ENCODE data around the gene SEC31B.

The SEC31B gene, protein sequence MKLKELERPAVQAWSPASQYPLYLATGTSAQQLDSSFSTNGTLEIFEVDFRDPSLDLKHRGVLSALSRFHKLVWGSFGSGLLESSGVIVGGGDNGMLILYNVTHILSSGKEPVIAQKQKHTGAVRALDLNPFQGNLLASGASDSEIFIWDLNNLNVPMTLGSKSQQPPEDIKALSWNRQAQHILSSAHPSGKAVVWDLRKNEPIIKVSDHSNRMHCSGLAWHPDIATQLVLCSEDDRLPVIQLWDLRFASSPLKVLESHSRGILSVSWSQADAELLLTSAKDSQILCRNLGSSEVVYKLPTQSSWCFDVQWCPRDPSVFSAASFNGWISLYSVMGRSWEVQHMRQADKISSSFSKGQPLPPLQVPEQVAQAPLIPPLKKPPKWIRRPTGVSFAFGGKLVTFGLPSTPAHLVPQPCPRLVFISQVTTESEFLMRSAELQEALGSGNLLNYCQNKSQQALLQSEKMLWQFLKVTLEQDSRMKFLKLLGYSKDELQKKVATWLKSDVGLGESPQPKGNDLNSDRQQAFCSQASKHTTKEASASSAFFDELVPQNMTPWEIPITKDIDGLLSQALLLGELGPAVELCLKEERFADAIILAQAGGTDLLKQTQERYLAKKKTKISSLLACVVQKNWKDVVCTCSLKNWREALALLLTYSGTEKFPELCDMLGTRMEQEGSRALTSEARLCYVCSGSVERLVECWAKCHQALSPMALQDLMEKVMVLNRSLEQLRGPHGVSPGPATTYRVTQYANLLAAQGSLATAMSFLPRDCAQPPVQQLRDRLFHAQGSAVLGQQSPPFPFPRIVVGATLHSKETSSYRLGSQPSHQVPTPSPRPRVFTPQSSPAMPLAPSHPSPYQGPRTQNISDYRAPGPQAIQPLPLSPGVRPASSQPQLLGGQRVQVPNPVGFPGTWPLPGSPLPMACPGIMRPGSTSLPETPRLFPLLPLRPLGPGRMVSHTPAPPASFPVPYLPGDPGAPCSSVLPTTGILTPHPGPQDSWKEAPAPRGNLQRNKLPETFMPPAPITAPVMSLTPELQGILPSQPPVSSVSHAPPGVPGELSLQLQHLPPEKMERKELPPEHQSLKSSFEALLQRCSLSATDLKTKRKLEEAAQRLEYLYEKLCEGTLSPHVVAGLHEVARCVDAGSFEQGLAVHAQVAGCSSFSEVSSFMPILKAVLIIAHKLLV

DNA sequence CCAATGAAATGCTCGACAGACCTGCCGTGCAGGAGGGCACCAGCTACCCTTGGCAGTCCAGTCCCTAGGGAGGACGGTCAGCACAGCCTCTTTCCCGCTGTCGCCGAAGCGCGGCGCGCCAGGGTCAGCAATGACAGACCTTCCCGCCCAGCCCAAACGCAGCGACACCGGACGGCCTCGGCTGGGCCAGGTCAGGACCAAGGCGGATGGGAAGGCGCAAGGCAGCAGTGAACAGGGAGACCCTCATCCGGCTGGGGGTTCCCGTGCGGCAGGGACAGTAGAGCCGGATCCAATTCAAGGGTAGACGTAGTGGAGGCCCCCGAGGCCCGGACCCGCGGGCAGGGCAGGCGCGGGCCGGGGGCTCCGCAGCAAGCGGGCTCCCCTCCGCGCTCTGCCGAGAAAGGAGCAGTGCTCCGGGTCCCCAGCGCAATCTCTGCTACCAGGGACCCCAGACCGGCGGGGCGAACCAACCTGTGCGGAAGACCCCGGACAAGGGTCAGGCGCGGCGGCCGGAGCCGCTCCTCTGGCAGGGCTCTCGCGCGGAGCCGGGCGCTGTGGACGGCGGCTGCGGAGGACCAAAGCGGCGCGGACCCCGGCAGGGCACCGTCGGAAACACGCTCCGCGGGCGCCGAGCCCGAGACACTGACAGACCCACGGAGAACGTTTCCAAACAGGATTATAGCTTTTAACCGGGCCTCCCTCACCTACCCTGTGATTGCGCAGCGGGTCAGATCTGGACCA, at the start of gene SEC31B:
SEC31B (minus strand) TSS at position 551 of the 741 bp plus-strand sequence. CDS start 2,909 bp downstream, outside the sequence.
- ATAC-seq (peak; percentile 6), DNase-seq (no peak)

DNA sequence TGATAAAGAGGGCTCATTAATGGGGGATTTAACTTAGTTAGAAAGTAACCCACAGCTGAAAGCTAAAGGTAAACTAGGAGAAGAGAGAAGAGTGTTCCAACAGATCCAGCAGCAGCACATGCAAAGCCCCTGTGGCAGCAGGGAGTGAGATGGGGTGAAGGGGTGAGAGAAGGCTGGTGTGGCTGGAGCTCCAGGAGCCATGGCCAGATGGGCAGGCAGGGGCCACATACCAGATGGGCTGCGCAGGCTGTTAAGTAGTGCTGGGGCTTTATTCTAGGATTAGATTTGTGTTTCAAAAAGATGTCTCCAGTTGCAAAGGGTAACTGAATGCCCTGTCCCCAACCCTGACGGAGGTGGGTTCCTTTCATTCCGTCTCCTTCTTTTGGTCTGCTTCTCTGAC, 49.3 kb upstream of the SEC31B start:
- DNase-seq = no peak
- no peak for ATAC-seq

DNA sequence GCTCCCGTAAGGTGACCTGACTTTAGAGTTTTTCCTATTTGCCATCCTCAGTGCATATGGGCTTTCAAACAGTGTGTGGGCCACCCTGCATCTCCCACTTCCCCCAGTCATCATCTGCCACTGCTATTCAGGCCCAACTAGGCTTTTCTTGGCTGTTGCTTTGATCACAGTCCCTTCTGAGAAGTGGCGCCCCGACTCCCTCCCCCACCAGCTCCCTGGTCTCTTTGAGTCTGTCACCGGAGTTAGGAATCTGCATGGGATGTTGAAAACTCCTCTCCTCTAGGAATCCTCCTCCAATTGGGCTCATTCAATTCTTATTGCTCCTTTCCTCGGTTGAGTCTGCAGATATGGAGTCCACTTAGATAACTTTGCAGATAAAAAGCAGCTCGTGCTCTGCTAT, 48.2 kb upstream of the SEC31B start:
- ATAC-seq = no peak
- DNase-seq = no peak

DNA sequence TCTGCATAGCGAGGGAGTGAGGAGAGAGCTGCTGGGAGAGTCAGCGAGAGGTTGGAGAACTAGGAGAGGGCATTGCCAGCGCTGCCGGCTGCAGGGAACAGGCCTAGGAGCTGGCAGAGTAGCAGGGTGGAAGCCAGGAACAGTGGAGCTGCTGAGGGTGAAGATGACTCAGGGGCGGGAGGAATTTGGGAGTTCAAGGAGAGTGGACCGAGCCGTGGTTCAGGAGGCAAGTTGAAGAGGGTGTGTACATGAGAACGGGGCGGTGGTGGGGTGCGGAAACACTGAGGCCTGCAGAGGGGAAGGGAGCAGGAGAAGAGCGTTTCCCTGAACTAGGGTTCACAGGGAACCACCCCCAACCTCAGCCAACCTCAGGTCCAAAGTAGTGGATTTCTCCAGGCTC, 47.6 kb upstream of the SEC31B start:
- ATAC-seq = no peak
- DNase-seq = no peak

DNA sequence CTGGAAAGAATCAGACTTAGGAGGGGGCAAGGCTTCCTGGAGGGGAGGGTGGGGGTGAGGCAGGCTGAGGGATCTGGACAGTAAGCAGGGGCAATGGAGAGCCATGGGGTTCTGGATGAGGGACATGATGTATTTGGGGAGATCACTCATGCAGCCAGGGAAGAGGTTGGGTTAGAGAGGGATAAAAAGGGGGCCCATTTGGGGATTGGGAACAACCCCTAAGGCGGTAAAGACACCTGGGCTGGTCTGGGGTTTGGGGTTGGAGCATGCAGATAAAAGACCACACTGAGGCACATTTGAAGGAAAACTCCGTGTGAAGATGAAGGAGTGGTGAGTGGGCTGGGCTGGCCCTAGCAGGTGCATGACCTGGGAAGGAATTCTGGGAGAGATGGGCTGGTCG, 46.9 kb upstream of the SEC31B start:
- DNase-seq (no peak), ATAC-seq (no peak)

DNA sequence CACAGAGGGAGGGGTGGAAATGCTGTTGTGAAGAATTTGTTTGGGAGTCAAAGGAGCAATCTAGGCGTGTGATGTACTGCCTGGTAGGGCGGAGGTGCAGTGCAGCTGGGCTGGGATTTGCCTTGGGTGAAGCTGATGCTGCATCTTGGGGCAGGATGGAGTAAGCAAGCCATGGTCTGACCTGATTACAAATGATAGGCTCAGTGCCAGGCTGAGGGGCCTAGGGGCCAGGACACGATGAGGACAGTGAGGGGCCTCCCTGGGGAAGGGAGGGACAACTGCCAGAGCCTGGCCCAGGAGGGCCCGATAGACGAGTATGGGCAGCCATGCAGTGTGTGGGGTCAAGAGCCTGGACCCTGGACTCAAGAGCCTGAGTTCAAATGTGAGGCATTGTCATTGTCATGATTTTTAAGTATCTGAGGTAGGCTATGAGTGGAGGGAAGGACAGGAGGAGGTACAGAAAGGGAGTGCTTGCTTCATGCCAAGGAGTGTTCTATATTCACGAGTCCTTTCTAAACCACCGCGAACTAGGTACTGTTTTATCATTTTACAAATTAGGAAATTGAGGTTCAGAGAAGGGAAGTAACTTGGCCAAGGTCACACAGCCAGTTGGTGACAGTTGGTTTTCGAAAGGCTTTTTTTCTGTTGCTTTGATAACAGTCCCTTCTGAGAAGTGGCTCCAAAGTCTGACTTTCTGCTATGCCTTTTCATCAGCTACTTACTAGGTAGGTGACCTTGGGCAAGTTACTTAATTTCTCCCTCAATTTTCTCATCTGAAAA, 45.7 kb upstream of the SEC31B start:
- no peak for ATAC-seq
- no peak for DNase-seq

DNA sequence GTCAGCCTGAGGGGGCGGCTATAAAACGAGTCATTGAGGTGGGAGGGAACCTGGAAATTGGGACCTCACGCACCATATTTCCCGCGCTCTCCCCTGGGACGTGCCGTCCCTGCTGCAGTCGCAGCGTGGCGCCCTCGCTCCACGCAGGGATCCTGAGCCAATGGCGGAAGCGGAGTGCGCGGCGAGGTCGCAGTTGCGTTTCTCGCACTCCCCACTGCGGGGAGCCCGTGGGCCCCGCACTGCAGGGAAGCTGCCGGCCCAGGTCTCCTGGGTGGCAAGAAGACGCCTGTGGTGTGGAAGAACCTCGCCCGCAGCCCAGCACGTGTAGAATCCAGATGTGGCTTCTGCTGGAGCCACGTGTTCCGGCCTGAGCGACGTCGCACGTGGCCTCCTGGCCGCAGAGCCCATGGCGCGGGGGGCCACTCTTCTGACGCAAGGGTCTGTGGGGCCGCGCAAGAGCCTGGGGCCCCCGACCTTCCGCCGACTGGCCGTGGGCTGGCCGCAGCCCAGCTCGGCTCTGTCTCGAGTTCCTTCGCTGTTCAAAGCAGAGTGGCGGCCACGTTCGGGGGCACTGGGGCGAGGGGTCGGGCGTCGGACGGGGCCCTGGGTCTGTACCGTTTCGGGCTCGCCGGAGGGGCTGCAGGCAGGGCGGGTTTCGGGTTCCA, 42.5 kb upstream of the SEC31B start:
- ATAC-seq (peak; percentile 92), DNase-seq (peak; percentile 80)

DNA sequence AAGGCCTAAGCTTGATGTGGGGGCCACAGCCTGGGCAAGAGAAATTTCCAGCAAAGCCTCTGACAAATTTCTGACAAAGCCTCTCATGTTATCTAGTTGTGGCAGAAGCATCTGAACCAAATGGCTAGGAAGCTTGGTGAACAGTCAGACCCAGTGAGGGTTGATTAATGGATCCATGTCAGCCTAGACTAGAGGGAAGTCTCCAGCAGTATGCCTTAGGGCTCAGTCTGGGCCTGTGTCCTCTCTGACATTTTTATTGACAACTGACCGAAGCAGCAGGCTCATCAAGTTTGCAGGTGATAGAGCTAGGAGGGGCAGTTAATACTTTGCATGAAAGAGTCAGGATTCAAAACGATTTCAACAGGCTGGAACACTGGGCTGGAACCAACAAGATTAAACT, 41.3 kb upstream of the SEC31B start:
- no peak for ATAC-seq
- DNase-seq = no peak

DNA sequence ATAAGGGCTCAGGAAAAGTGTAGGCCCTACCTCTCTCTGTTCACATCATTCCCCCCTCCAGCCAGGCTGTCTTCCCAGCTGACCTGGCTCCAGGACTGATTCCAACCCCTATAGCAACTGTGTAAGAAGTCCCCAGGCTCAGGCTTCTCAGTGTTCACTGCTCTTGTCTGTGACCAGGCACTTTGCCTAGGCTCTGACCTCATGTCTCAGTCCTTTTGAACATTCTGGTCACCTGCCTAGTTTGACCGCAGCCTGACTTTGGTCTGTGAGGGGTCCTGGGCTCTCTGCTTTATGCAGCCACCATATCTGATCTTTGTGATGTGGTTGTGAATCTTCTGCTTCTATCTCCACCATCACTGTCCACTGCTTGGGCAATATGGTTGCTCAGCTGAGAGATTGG, 40.6 kb upstream of the SEC31B start:
- DNase-seq (no peak), ATAC-seq (no peak)

DNA sequence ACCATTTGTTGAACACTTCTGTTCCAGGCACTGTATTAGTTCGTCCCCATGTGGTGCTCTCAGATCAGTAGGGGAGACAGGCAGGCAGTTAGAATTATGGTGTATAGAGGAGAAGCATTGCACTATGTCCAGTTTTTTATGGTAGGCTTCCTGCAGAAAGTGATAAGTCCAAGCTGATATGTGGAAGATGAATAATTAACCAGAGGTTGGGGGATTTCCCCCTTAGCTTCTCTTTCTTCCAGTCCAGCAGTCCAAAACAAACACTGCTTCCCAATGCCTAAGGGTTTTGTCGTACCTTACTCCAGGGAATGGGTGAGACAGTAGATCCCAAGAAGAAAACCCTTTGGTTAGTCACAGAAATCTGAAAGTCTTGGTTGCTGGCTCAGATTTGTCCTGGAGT, 35.2 kb upstream of the SEC31B start:
- ATAC-seq = no peak

DNA sequence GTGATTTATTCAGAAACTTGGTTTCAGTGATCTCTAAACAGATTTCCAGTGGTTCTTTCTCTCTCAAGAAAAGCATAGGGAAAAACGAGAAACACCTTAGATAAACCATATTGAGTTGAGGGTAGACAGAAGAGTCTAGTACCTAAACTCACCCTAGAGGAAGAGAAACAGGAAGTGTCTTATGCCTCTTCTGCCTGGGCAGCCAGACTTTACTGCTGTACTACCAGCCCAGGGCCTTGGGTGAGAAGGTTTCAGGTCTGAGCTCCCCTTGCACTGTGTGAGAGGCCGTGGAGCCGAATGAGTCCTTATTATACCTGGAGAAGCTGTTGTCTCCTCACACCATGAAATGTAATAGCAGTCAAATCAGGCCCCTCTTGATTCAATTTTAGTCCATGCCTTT, 34.3 kb upstream of the SEC31B start:
- no peak for DNase-seq
- ATAC-seq = no peak

More for the DNA sequence above, 35.2 kb upstream of the SEC31B start:
- no peak for DNase-seq

DNA sequence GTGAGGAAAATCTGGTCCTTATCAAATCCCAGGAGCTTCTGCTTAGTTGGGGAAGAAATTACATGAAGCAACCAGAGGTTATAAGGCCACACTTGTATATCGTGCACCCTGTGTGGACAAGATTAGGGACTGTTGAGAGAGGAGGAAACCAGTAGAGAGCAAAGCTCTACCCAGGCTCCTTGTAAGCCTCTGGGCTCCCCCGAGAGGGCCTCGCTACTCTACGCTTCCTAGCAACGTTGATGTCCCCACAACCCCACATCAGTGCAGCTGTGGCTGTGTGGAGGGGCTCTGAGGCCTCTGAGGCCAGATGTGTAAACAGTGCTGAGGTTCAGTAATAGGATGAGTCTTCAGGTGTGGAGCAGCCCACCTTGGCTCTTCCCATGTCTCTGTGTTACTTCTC, 32.1 kb upstream of the SEC31B start:
- no peak for ATAC-seq

DNA sequence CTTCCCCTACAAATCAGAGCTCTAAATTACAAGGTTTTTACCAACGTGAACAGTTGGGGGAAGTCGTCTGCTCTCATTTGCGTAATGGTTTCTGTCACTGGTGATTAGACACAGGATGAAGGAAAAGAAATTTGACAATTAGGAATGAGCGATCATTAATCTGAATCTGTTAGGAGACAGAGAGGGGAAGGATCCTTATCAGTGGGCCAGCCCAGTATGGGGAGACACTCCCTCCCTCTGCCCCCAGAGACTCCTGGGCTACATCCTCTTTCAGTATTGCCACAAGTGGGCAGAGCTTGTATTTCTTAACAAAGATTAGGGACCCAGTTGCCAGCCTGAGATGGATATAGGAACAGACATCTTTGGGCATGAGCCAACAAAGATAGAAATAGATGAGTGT, 31.5 kb upstream of the SEC31B start:
- DNase-seq (no peak), ATAC-seq (no peak)

More for the DNA sequence above, 32.1 kb upstream of the SEC31B start:
- no peak for DNase-seq

DNA sequence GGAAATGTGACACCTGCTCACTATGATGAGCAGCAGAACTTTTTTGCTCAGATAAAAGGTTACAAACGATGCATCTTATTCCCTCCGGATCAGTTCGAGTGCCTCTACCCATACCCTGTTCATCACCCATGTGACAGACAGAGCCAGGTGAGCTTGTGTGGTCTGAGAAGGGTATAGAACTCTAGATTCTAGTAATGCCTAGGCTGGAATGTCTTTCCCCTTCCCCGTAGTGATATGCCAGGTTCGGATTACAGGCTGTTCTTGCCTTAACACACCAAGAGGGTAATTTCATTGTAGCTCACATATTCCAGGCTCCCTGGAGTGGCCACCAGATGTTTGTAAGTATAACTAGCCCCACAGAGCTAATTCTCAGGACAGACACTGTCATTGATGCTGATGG, 25.3 kb upstream of the SEC31B start:
- DNase-seq = no peak
- no peak for ATAC-seq

DNA sequence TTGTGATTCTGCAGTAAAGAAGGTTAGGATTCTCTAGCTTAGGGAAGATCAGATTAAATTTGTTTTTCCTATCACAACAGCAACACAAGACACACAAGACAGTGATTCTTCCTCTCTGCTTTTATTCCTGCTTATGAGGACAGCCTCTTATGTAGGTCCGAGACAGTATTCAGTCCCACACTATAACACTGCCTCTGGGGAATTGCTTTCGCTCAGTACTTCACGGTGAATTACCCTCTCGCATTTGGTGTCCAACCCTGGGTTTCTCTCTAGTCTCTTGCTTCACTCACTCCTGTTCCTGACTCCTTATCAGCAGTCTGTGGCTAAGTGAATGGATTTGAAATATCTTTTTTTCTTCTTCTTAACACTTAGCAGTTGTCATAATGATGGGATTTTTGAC, 17.8 kb upstream of the SEC31B start:
- no peak for DNase-seq
- ATAC-seq = no peak

DNA sequence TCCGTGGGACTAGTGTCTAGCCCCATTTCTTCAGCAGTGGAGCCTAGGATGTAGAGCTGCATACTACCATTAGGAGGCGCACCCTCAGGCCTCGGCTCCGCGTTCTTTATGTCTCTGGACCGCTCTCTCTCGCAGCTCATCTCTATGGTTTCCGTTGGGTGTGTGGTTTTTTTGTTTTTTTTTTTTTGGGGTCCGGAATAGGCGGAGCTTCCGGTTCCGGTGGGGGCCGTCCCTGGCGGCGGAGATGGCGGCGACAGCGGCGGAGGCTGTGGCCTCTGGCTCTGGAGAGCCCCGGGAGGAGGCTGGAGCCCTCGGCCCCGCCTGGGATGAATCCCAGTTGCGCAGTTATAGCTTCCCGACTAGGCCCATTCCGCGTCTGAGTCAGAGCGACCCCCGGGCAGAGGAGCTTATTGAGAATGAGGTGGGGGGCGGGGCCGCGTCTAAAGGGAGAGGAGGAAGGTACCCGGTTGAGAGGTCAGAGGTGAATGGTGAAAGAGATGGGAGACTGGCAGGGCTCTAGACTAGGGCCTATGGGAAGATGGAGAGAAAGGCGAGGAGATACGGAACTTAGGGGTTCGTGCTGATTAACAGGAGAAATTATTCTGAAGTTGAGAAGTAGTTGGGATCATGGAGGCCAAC, 16.2 kb upstream of the SEC31B start, which contains the start of gene HIF1AN:
HIF1AN (plus strand) TSS at position 229 of the 639 bp plus-strand sequence; CDS start at position 245, 16 bp downstream.
- DNase-seq (peak; percentile 88), ATAC-seq (peak; percentile 99)

DNA sequence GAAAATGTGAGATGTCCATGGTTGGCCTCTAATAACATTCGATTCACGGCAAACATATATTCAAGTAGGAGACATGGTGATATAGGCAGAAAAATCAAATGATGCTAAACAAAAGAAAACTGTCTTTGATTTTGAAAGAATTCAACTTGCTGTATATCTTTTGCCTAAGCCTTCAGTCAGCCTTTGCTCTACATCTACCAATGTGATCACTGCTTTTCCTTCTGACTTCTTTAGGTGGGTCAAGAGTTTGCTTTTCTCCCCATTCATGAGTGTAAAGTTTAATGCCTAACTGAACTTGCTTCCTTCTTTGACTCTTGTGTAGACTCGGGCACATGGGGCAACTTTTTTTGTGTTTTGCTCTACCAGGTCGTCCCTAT, 15.7 kb upstream of the SEC31B start:
- ATAC-seq (peak; percentile 4), DNase-seq (no peak)

DNA sequence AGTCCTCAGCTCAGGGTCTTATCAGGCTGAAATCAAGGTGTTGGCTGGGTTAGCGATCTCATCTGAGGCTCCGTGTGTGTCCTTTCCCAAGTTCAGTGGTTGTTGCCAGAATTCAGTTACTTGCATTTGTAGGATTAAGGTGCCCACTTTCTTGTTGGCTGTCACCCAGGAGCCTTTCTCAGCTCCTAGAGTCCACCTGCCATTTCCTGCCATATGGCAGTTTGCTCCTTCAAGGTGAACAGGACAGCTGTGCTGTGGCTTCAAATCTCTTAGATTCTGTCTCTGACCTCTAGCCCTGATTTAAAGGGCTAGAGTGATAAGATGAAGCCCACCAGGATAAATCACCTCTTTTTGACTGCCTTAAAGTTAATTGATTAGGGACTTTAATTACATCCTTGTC, 15.1 kb upstream of the SEC31B start:
- ATAC-seq = no peak

DNA sequence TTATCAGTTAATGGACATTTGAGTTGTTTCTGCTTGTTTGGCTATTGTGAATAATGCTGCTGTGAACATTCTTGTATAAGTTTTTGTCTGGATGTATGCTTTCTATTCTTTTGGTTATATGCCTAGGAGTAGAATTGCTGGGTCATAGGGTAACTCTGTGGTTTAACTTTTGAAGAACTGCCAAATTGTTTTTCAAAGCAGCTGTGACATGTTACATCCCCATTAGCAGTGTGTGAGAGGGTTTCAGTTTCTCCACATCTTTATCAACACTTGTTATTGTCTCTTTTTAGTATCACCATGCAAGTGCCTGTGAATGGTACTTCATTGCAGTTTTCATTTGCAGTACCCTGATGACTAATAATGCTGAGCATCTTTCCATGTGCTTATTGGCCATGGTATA, 12.1 kb upstream of the SEC31B start:
- ATAC-seq (no peak), DNase-seq (no peak)

More for the DNA sequence above, 15.1 kb upstream of the SEC31B start:
- DNase-seq = no peak
